Skeletal muscle tissue (tissue), 4 donors: ENCODE results near the gene STARD13. TPM values are rescaled to one million over a fixed set of nuclear protein-coding genes. Genes with fewer than 3 reads are reported as not detected.

Experiments
- H3K27ac ChIP-seq: one replicate; pipeline ENCODE4 v1.7.0; 2013; ENCODE audit warnings: mild to moderate bottlenecking, low read depth, low read length, inconsistent platforms
- H3K27me3 ChIP-seq, 3 donors: one replicate each; pipeline ENCODE4 v1.7.0; 2013; ENCODE audit warnings: low read length in 3 of 3; ENCODE audit not compliant: control insufficient read depth in 3 of 3, insufficient read depth in 3 of 3
- H3K36me3 ChIP-seq, 3 donors: one replicate each; pipeline ENCODE4 v1.7.0; 2013; ENCODE audit warnings: low read length in 3 of 3; ENCODE audit not compliant: control insufficient read depth in 3 of 3, insufficient read depth in 3 of 3
- H3K4me1 ChIP-seq, 3 donors: one replicate each; pipeline ENCODE4 v1.7.0; 2013; ENCODE audit warnings: low read length in 3 of 3, mild to moderate bottlenecking in 3 of 3; ENCODE audit not compliant: control insufficient read depth in 3 of 3, insufficient read depth in 3 of 3
- H3K4me3 ChIP-seq, 3 donors: one replicate each; pipeline ENCODE4 v1.7.0; 2013; ENCODE audit warnings: low read length in 3 of 3
- H3K9ac ChIP-seq, 3 donors: one replicate each; pipeline ENCODE4 v1.7.0; 2013; ENCODE audit warnings: low read length in 3 of 3, mild to moderate bottlenecking in 3 of 3, moderate library complexity in 2 of 3, low read depth in 1 of 3
- H3K9me3 ChIP-seq, 3 donors: one replicate each; pipeline ENCODE4 v1.7.0; 2013; ENCODE audit warnings: low read length in 3 of 3; ENCODE audit not compliant: control insufficient read depth in 3 of 3
- total RNA-seq: library from RNA; depleted of rRNA; stranded (reverse); fragments of >200 nt; gene quantifications from one replicate; pipeline ENCODE4 v1.2.3, GENCODE V29; 2014
- donor health status: Osteomylitis.

Gene STARD13
- total RNA-seq: 30.3 TPM

DNA sequence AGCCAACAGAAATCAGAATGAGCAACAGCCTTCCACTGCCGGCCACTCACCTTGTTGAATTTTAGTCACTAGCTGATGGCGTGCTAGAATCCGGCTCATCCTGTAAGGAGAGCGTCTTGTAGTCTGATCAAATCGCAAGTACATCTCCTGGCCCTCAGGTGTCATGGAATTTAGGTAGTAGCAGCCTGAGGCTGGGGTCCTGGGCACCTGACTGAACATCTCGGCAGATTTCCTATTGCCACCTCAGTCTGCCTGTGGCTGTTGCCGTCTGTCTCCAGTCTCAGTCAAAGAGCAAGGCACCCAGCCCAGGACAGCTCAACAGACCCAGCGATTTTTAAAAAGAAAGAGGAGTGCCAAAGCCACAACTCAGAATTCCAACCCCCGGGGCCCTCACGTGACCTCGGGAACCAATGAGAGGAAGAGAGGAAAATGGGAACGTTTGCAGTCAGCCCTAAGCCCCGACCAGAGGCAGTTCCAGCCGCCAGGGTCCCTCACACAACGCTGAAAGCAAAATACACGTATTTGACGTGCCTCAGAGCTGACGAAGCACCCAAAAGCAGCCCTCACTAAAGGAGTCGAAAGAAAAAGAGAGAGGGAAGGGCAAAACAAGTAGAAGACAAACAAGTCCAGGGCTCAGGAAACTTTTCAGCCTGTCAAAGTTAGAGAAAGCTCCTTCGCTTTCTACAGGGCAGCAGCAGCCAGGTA lies at the start of gene STARD13:
Gene STARD13 (minus strand): TSS at position 336 of the 705 bp plus-strand sequence. CDS start 117 bp downstream, at position 219.
- H3K27me3 ChIP-seq: no peaks in the 10 kb centered on the region
- peak within 1 kb of the TSS; percentile 83 to 98 (median 89) for H3K9ac ChIP-seq
- peak within 1 kb of the TSS; percentile 87 for H3K27ac ChIP-seq
- no peaks in the 10 kb centered on the region for H3K36me3 ChIP-seq
- H3K4me3 ChIP-seq: peak within 1 kb of the TSS; percentile 87 to 98 (median 95)
- peaks cover under 1 to 9% (median 9%) of the 10 kb centered on the region in 3 donors for H3K4me1 ChIP-seq
- no peaks in the 10 kb centered on the region for H3K9me3 ChIP-seq

GRCh38 chr13:33334831-33335230 lies 49.3 kb upstream of the STARD13 start:
- Histone ChIP-seq H3K9ac (peak overlapping the region in 1 of 3 donors; percentile 13), H3K4me3 (peak overlapping the region in 2 of 3 donors; percentile 4 to 17), H3K4me1 (peaks cover 0 to 6% (median 0%) of the 10 kb centered on the region in 3 donors), H3K9me3 (no peaks in the 10 kb centered on the region), H3K27ac (no peak overlapping the region), H3K27me3 (no peaks in the 10 kb centered on the region), H3K36me3 (no peaks in the 10 kb centered on the region)

- Histone ChIP-seq H3K4me3 (no peak overlapping the region), H3K9me3 (no peaks in the 10 kb centered on the region), H3K4me1 (peaks cover 0 to 6% (median 0%) of the 10 kb centered on the region in 3 donors), H3K27me3 (no peaks in the 10 kb centered on the region), H3K9ac (no peak overlapping the region), H3K36me3 (no peaks in the 10 kb centered on the region), H3K27ac (no peak overlapping the region)
These were observed 46.4 kb upstream of the STARD13 start for GRCh38 chr13:33331962-33332361.

- no peak overlapping the region for H3K9ac ChIP-seq
- no peaks in the 10 kb centered on the region for H3K27me3 ChIP-seq
- H3K36me3 ChIP-seq: no peaks in the 10 kb centered on the region
- peaks cover 0 to 4% (median 0%) of the 10 kb centered on the region in 3 donors for H3K4me1 ChIP-seq
- no peak overlapping the region for H3K4me3 ChIP-seq
- H3K27ac ChIP-seq: no peak overlapping the region
- H3K9me3 ChIP-seq: no peaks in the 10 kb centered on the region
These were observed 44.9 kb upstream of the STARD13 start for GRCh38 chr13:33330483-33330882.

DNA sequence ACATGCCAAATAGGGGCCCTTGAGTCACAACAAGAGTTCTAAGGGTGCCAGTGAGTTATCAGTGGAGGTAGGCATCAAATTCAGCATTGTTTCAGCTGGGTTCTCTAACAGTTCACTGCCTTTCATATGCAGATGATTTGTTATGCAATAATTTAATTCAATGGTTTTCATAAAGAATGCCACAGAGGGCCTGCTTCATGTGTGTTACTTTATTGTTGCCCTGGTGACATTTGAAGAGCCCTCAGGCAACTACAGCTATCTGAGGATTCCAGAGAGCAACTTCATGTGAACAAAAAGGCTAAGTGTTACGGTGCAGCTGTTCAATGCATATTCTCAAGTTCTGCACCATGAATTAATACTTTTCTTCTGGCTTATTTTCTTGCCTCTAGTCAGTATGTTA lies 43.1 kb upstream of the STARD13 start:
- no peaks in the 10 kb centered on the region for H3K27me3 ChIP-seq
- H3K9me3 ChIP-seq: no peaks in the 10 kb centered on the region
- H3K36me3 ChIP-seq: no peaks in the 10 kb centered on the region
- no peak overlapping the region for H3K27ac ChIP-seq
- H3K9ac ChIP-seq: no peak overlapping the region
- no peak overlapping the region for H3K4me3 ChIP-seq
- no peaks in the 10 kb centered on the region for H3K4me1 ChIP-seq

- Histone ChIP-seq H3K27ac (no peak overlapping the region), H3K9ac (no peak overlapping the region), H3K36me3 (no peaks in the 10 kb centered on the region), H3K9me3 (no peaks in the 10 kb centered on the region), H3K4me1 (no peaks in the 10 kb centered on the region), H3K4me3 (no peak overlapping the region), H3K27me3 (no peaks in the 10 kb centered on the region)
These were observed 41.2 kb upstream of the STARD13 start for GRCh38 chr13:33326723-33327122.

- no peaks in the 10 kb centered on the region for H3K27me3 ChIP-seq
- H3K9me3 ChIP-seq: no peaks in the 10 kb centered on the region
- H3K27ac ChIP-seq: no peak overlapping the region
- no peak overlapping the region for H3K4me3 ChIP-seq
- no peak overlapping the region for H3K9ac ChIP-seq
- H3K4me1 ChIP-seq: no peaks in the 10 kb centered on the region
- H3K36me3 ChIP-seq: no peaks in the 10 kb centered on the region
These were observed 40.7 kb upstream of the STARD13 start for GRCh38 chr13:33326246-33326645.

GRCh38 chr13:33323801-33324510 lies 38.4 kb upstream of the STARD13 start:
- Histone ChIP-seq H3K9ac (no peak overlapping the region), H3K4me1 (no peaks in the 10 kb centered on the region), H3K36me3 (no peaks in the 10 kb centered on the region), H3K9me3 (no peaks in the 10 kb centered on the region), H3K4me3 (no peak overlapping the region), H3K27ac (no peak overlapping the region), H3K27me3 (no peaks in the 10 kb centered on the region)

- Histone ChIP-seq H3K4me1 (no peaks in the 10 kb centered on the region), H3K27ac (no peak overlapping the region), H3K9ac (no peak overlapping the region), H3K36me3 (no peaks in the 10 kb centered on the region), H3K4me3 (no peak overlapping the region), H3K9me3 (no peaks in the 10 kb centered on the region), H3K27me3 (no peaks in the 10 kb centered on the region)
These were observed 37.6 kb upstream of the STARD13 start for GRCh38 chr13:33322965-33323668.

DNA sequence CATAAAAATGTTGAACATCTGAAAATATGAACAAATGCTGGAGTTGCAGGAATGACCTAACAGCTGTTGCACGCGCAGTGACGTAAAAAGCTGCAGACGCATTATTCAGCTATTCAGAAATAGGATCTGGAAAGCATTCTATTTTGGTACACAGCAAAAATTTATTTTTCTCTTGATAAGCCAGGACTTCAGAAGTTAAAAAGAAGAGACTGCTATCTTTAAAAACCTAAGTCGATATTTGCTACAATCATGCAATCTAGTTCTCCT lies 36.9 kb upstream of the STARD13 start:
- Histone ChIP-seq H3K9me3 (no peaks in the 10 kb centered on the region), H3K27me3 (no peaks in the 10 kb centered on the region), H3K9ac (peak overlapping the region in 1 of 3 donors; percentile 45), H3K4me3 (peak overlapping the region in 2 of 3 donors; percentile 8 to 60), H3K36me3 (no peaks in the 10 kb centered on the region), H3K4me1 (no peaks in the 10 kb centered on the region), H3K27ac (no peak overlapping the region)
